Liver (tissue), 3 donors: ENCODE results near the gene TMEM178A.

Experiments used
- ATF3 ChIP-seq: IDR thresholded peaks from 2 replicates; pipeline ENCODE4 v1.6.1; 2016; ENCODE audit warnings: antibody characterized with exemption
- EGR1 ChIP-seq, 2 donors: IDR thresholded peaks; 2 replicates each; pipeline ENCODE4 v1.6.1; 2016 to 2018; ENCODE audit warnings: antibody characterized with exemption in 2 of 2, low read depth in 2 of 2
- GABPA ChIP-seq, 2 donors: IDR thresholded peaks in 1 of 2; conservative IDR thresholded peaks in 1 of 2; 2 replicates each; pipeline ENCODE4 v1.6.1; 2016; ENCODE audit warnings: antibody characterized with exemption in 2 of 2, mild to moderate bottlenecking in 1 of 2, moderate library complexity in 1 of 2
- HNF4A ChIP-seq, 2 donors: conservative IDR thresholded peaks; 2 replicates each; pipeline ENCODE4 v1.6.1; 2016; ENCODE audit warnings: antibody characterized with exemption in 2 of 2, mild to moderate bottlenecking in 2 of 2
- JUND ChIP-seq, 2 donors: IDR thresholded peaks; 2 replicates each; pipeline ENCODE4 v1.6.1; 2016; ENCODE audit warnings: antibody characterized with exemption in 2 of 2
- RAD21 ChIP-seq, 2 donors: IDR thresholded peaks; 2 replicates each; pipeline ENCODE4 v1.6.1; 2016; ENCODE audit warnings: antibody characterized with exemption in 2 of 2, mild to moderate bottlenecking in 2 of 2
- RXRA ChIP-seq, 2 donors: IDR thresholded peaks; 2 replicates each; pipeline ENCODE4 v1.6.1; 2017 to 2018; ENCODE audit warnings: antibody characterized with exemption in 2 of 2, mild to moderate bottlenecking in 1 of 2
- SP1 ChIP-seq: IDR thresholded peaks from 2 replicates; pipeline ENCODE4 v1.6.1; 2018; ENCODE audit warnings: antibody characterized with exemption, mild to moderate bottlenecking
- TAF1 ChIP-seq: conservative IDR thresholded peaks from 2 replicates; pipeline ENCODE4 v1.6.1; 2016; ENCODE audit warnings: antibody characterized with exemption, mild to moderate bottlenecking
- YY1 ChIP-seq: IDR thresholded peaks from 2 replicates; pipeline ENCODE4 v1.6.1; 2016; ENCODE audit warnings: antibody characterized with exemption, mild to moderate bottlenecking
- ZBTB33 ChIP-seq: IDR thresholded peaks from 2 replicates; pipeline ENCODE4 v1.6.1; 2016; ENCODE audit warnings: antibody characterized with exemption
- TF ChIP-seq, protein P1 (sequence below): fragments of 150-350 bp; IDR thresholded peaks from 2 replicates; pipeline ENCODE4 v1.5.1; 2017; ENCODE audit warnings: improper control_type of control experiment, low read depth, low read length; ENCODE audit not compliant: missing input control
- TF ChIP-seq, protein P2 (sequence below): IDR thresholded peaks from 2 replicates; pipeline ENCODE4 v1.6.1; 2016; ENCODE audit warnings: antibody characterized with exemption
- donor health status: healthy.
- donor health status: healthy.

DNA sequence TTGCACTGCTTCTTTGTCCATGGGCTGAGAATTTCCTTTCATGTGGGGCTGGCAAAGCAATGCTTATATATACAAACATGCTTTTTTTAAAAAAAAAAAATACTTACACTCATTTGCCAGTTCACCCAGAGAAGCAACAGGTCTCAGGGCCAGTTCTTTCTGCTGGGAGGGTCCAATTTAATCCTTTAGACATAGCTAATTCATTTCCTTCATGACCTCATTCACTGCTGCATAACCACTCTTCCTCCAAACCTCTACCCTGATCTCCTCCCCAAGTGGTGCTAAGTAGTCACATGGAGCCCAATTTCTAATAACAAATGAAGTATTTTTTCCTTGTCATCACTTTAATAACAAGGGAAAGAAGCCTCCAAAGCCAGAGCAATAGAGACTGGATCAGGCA, 17.1 kb upstream of the TMEM178A start:
- TF ChIP-seq, protein P1, sequence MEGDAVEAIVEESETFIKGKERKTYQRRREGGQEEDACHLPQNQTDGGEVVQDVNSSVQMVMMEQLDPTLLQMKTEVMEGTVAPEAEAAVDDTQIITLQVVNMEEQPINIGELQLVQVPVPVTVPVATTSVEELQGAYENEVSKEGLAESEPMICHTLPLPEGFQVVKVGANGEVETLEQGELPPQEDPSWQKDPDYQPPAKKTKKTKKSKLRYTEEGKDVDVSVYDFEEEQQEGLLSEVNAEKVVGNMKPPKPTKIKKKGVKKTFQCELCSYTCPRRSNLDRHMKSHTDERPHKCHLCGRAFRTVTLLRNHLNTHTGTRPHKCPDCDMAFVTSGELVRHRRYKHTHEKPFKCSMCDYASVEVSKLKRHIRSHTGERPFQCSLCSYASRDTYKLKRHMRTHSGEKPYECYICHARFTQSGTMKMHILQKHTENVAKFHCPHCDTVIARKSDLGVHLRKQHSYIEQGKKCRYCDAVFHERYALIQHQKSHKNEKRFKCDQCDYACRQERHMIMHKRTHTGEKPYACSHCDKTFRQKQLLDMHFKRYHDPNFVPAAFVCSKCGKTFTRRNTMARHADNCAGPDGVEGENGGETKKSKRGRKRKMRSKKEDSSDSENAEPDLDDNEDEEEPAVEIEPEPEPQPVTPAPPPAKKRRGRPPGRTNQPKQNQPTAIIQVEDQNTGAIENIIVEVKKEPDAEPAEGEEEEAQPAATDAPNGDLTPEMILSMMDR = no peak
- TF ChIP-seq EGR1 (IDR thresholded peaks at IDR 0.05; ENCODE audit: low read depth in 2 of 2) (no peak), JUND (IDR thresholded peaks at IDR 0.05) (no peak), GABPA (IDR thresholded peaks at IDR 0.05 in 1 of 2, conservative IDR thresholded peaks at IDR 0.05 in 1 of 2) (no peak), RAD21 (IDR thresholded peaks at IDR 0.05) (no peak), ZBTB33 (no peak), YY1 (no peak), SP1 (no peak), HNF4A (conservative IDR thresholded peaks at IDR 0.05) (no peak), RXRA (IDR thresholded peaks at IDR 0.05) (no peak), ATF3 (no peak), TAF1 (no peak)
- TF ChIP-seq, protein P2, sequence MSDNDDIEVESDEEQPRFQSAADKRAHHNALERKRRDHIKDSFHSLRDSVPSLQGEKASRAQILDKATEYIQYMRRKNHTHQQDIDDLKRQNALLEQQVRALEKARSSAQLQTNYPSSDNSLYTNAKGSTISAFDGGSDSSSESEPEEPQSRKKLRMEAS = no peak
